ENCODE measurements around the gene CCDC85C. TPM values are rescaled to one million over a fixed set of nuclear protein-coding genes. Genes with fewer than 3 reads are reported as not detected.
A peak's percentile ranks its signal among the peaks of the same experiment; 100 is the strongest.

Gene CCDC85C
- 10 to 100 TPM in 1 of 2 donors, 1 to 10 TPM in 1; 8.4 to 20.4 TPM for total RNA-seq
- polyA plus RNA-seq (ENCODE audit: insufficient read length in 2 of 2) = 10 to 100 TPM; 29.5 to 34.5 TPM
- long read RNA-seq, donor 1 = 0 reads
- long read RNA-seq, donor 2, full-length matches to known transcripts = 2 of 2 reads
- long read RNA-seq, donor 2, partial matches to known transcripts = 0 of 2 reads
- long read RNA-seq, donor 2, other reads (novel, unspliced or antisense) = 0 of 2 reads
- long read RNA-seq, donor 3, full-length matches to known transcripts = 3 of 3 reads
- long read RNA-seq, donor 3, partial matches to known transcripts = 0 of 3 reads
- long read RNA-seq, donor 3, other reads (novel, unspliced or antisense) = 0 of 3 reads
- long read RNA-seq, donor 4, full-length matches to known transcripts = 2 of 41 reads
- long read RNA-seq, donor 4, partial matches to known transcripts = 39 of 41 reads
- long read RNA-seq, donor 4, other reads (novel, unspliced or antisense) = 0 of 41 reads

GRCh38 chr14:99603471-99604277, at the start of gene CCDC85C:
Gene CCDC85C (minus strand): TSS chr14:99604207. CDS start chr14:99603959, 248 bp downstream.
- WGBS (ENCODE audit: insufficient coverage) = under 1% methylated on average over 128 of the region's 128 CpGs
- peaks cover 8% of the 10 kb centered on the region for H3K27me3 ChIP-seq (ENCODE audit: control insufficient read depth, insufficient read depth, low read length)

GRCh38 chr14:99651953-99652746, 48.1 kb upstream of the CCDC85C start:
- 96% methylated on average over 31 of the region's 32 CpGs for WGBS (ENCODE audit: insufficient coverage)
- Histone ChIP-seq H3K9me3 (ENCODE audit: control insufficient read depth, insufficient read depth, low read length) (no peaks in the 10 kb centered on the region), H3K27ac (ENCODE audit: low read depth, low read length) (no peak overlapping the region), H3K36me3 (ENCODE audit: control insufficient read depth, insufficient read depth, low read length) (peaks cover 11% of the 10 kb centered on the region), H3K4me1 (ENCODE audit: control insufficient read depth, insufficient read depth, low read length) (peaks cover 8% of the 10 kb centered on the region), H3K27me3 (ENCODE audit: control insufficient read depth, insufficient read depth, low read length) (no peaks in the 10 kb centered on the region), H3K4me3 (ENCODE audit: low read depth, low read length) (no peak overlapping the region)
- DNase-seq (ENCODE audit: low read depth in 4 of 6, low spot score in 6 of 6) = no peak

More at GRCh38 chr14:99603471-99604277, at the start of gene CCDC85C:
- no peaks in the 10 kb centered on the region for H3K9me3 ChIP-seq (ENCODE audit: control insufficient read depth, insufficient read depth, low read length)
- peak in 2 of 6 donors; percentile 67 to 75 for DNase-seq (ENCODE audit: low read depth in 4 of 6, low spot score in 6 of 6)
- peaks cover 54% of the 10 kb centered on the region for H3K4me1 ChIP-seq (ENCODE audit: control insufficient read depth, insufficient read depth, low read length)
- peak within 1 kb of the TSS; percentile 80 for H3K27ac ChIP-seq (ENCODE audit: low read depth, low read length)
- no peaks in the 10 kb centered on the region for H3K36me3 ChIP-seq (ENCODE audit: control insufficient read depth, insufficient read depth, low read length)
- H3K4me3 ChIP-seq (ENCODE audit: low read depth, low read length) = peak within 1 kb of the TSS; percentile 79

GRCh38 chr14:99650189-99650588, 46.2 kb upstream of the CCDC85C start:
- 87% methylated on average over 7 of the region's 9 CpGs for WGBS (ENCODE audit: insufficient coverage)
- H3K4me1 ChIP-seq (ENCODE audit: control insufficient read depth, insufficient read depth, low read length) = peaks cover 19% of the 10 kb centered on the region
- H3K4me3 ChIP-seq (ENCODE audit: low read depth, low read length) = no peak overlapping the region
- H3K36me3 ChIP-seq (ENCODE audit: control insufficient read depth, insufficient read depth, low read length) = peaks cover 13% of the 10 kb centered on the region
- DNase-seq (ENCODE audit: low read depth in 4 of 6, low spot score in 6 of 6) = no peak
- H3K27ac ChIP-seq (ENCODE audit: low read depth, low read length) = no peak overlapping the region
- peaks cover 8% of the 10 kb centered on the region for H3K27me3 ChIP-seq (ENCODE audit: control insufficient read depth, insufficient read depth, low read length)
- no peaks in the 10 kb centered on the region for H3K9me3 ChIP-seq (ENCODE audit: control insufficient read depth, insufficient read depth, low read length)

- Histone ChIP-seq H3K4me3 (ENCODE audit: low read depth, low read length) (no peak overlapping the region), H3K36me3 (ENCODE audit: control insufficient read depth, insufficient read depth, low read length) (peaks cover 13% of the 10 kb centered on the region), H3K27ac (ENCODE audit: low read depth, low read length) (no peak overlapping the region), H3K4me1 (ENCODE audit: control insufficient read depth, insufficient read depth, low read length) (peaks cover 23% of the 10 kb centered on the region), H3K9me3 (ENCODE audit: control insufficient read depth, insufficient read depth, low read length) (no peaks in the 10 kb centered on the region), H3K27me3 (ENCODE audit: control insufficient read depth, insufficient read depth, low read length) (peaks cover 10% of the 10 kb centered on the region)
- DNase-seq (ENCODE audit: low read depth in 4 of 6, low spot score in 6 of 6) = no peak
- WGBS (ENCODE audit: insufficient coverage) = 81% methylated on average over 7 of the region's 8 CpGs
Observed at GRCh38 chr14:99649643-99650042, 45.6 kb upstream of the CCDC85C start.

- no peaks in the 10 kb centered on the region for H3K9me3 ChIP-seq (ENCODE audit: control insufficient read depth, insufficient read depth, low read length)
- DNase-seq (ENCODE audit: low read depth in 4 of 6, low spot score in 6 of 6) = no peak
- H3K36me3 ChIP-seq (ENCODE audit: control insufficient read depth, insufficient read depth, low read length) = peaks cover 13% of the 10 kb centered on the region
- H3K4me3 ChIP-seq (ENCODE audit: low read depth, low read length) = no peak overlapping the region
- H3K27ac ChIP-seq (ENCODE audit: low read depth, low read length) = no peak overlapping the region
- peaks cover 23% of the 10 kb centered on the region for H3K4me1 ChIP-seq (ENCODE audit: control insufficient read depth, insufficient read depth, low read length)
- 77% methylated on average over 7 of the region's 8 CpGs for WGBS (ENCODE audit: insufficient coverage)
- H3K27me3 ChIP-seq (ENCODE audit: control insufficient read depth, insufficient read depth, low read length) = peaks cover 13% of the 10 kb centered on the region
Observed at GRCh38 chr14:99649219-99649618, 45.2 kb upstream of the CCDC85C start.

GRCh38 chr14:99648027-99648784, 44.2 kb upstream of the CCDC85C start:
- H3K27me3 ChIP-seq (ENCODE audit: control insufficient read depth, insufficient read depth, low read length) = peaks cover 13% of the 10 kb centered on the region
- H3K36me3 ChIP-seq (ENCODE audit: control insufficient read depth, insufficient read depth, low read length) = peaks cover 13% of the 10 kb centered on the region
- H3K9me3 ChIP-seq (ENCODE audit: control insufficient read depth, insufficient read depth, low read length) = no peaks in the 10 kb centered on the region
- H3K4me1 ChIP-seq (ENCODE audit: control insufficient read depth, insufficient read depth, low read length) = peaks cover 19% of the 10 kb centered on the region
- 90% methylated on average over 7 of the region's 8 CpGs for WGBS (ENCODE audit: insufficient coverage)
- H3K27ac ChIP-seq (ENCODE audit: low read depth, low read length) = no peak overlapping the region
- DNase-seq (ENCODE audit: low read depth in 4 of 6, low spot score in 6 of 6) = no peak
- H3K4me3 ChIP-seq (ENCODE audit: low read depth, low read length) = no peak overlapping the region

- WGBS (ENCODE audit: insufficient coverage) = 80% methylated on average over 7 of the region's 7 CpGs
- Histone ChIP-seq H3K4me3 (ENCODE audit: low read depth, low read length) (no peak overlapping the region), H3K36me3 (ENCODE audit: control insufficient read depth, insufficient read depth, low read length) (peaks cover 9% of the 10 kb centered on the region), H3K27me3 (ENCODE audit: control insufficient read depth, insufficient read depth, low read length) (peaks cover 13% of the 10 kb centered on the region), H3K4me1 (ENCODE audit: control insufficient read depth, insufficient read depth, low read length) (peaks cover 19% of the 10 kb centered on the region), H3K27ac (ENCODE audit: low read depth, low read length) (no peak overlapping the region), H3K9me3 (ENCODE audit: control insufficient read depth, insufficient read depth, low read length) (no peaks in the 10 kb centered on the region)
- no peak for DNase-seq (ENCODE audit: low read depth in 4 of 6, low spot score in 6 of 6)
Observed at GRCh38 chr14:99647411-99647810, 43.4 kb upstream of the CCDC85C start.

GRCh38 chr14:99645545-99646505, 41.8 kb upstream of the CCDC85C start:
- Histone ChIP-seq H3K27ac (ENCODE audit: low read depth, low read length) (no peak overlapping the region), H3K36me3 (ENCODE audit: control insufficient read depth, insufficient read depth, low read length) (peaks cover 6% of the 10 kb centered on the region), H3K9me3 (ENCODE audit: control insufficient read depth, insufficient read depth, low read length) (no peaks in the 10 kb centered on the region), H3K4me1 (ENCODE audit: control insufficient read depth, insufficient read depth, low read length) (peaks cover 19% of the 10 kb centered on the region), H3K4me3 (ENCODE audit: low read depth, low read length) (peak overlapping the region; percentile 6), H3K27me3 (ENCODE audit: control insufficient read depth, insufficient read depth, low read length) (peaks cover 13% of the 10 kb centered on the region)
- WGBS (ENCODE audit: insufficient coverage) = 49% methylated on average over 25 of the region's 32 CpGs
- no peak for DNase-seq (ENCODE audit: low read depth in 4 of 6, low spot score in 6 of 6)
